GM23338 (cell line): ENCODE measurements around the gene ANTXR1. TPM values are rescaled to one million over a fixed set of nuclear protein-coding genes. Genes with fewer than 3 reads are reported as not detected.

Experiments
- ATAC-seq: fragments of 200-7000 bp; cut with Tn5 transposase; 3 replicates; pipeline ENCODE4 v1.9.1; 2020
- DNase-seq: peaks from one replicate; pipeline ENCODE4 v3.0.0-alpha.2; 2015; ENCODE audit warnings: low spot score
- H2AFZ ChIP-seq: fragments of 200-600 bp; sonication (generic); 2 replicates; pipeline ENCODE4 v1.8.0; 2016; ENCODE audit warnings: antibody characterized with exemption, mild to moderate bottlenecking, moderate library complexity
- H3F3A ChIP-seq: fragments of 200-600 bp; sonication (generic); replicated peaks from 2 replicates; pipeline ENCODE4 v1.8.0; 2017; ENCODE audit warnings: antibody characterized with exemption, mixed run types, low read depth
- H3K27ac ChIP-seq: fragments of 200-600 bp; sonication (generic); 2 replicates; pipeline ENCODE4 v1.6.1; 2016; ENCODE audit warnings: low read depth
- H3K27me3 ChIP-seq: fragments of 200-600 bp; sonication (generic); 2 replicates; pipeline ENCODE4 v1.8.0; 2016; ENCODE audit warnings: mild to moderate bottlenecking, mixed run types, moderate library complexity; ENCODE audit not compliant: insufficient read depth
- H3K36me3 ChIP-seq: fragments of 200-600 bp; sonication (generic); 2 replicates; pipeline ENCODE4 v1.8.0; 2016; ENCODE audit warnings: mild to moderate bottlenecking; ENCODE audit not compliant: insufficient read depth
- H3K4me1 ChIP-seq: fragments of 200-600 bp; sonication (generic); 2 replicates; pipeline ENCODE4 v1.8.0; 2016; ENCODE audit warnings: mild to moderate bottlenecking, moderate library complexity; ENCODE audit not compliant: insufficient read depth
- H3K4me2 ChIP-seq: fragments of 200-600 bp; sonication (generic); 2 replicates; pipeline ENCODE4 v1.7.1; 2017; ENCODE audit warnings: mixed run types
- H3K4me3 ChIP-seq: fragments of 200-600 bp; sonication (generic); 2 replicates; pipeline ENCODE4 v1.6.1; 2016; ENCODE audit warnings: mixed run types
- H3K79me2 ChIP-seq: fragments of 200-600 bp; sonication (generic); replicated peaks from 2 replicates; pipeline ENCODE4 v1.8.0; 2017; ENCODE audit warnings: mild to moderate bottlenecking; ENCODE audit not compliant: insufficient read depth
- H3K9me2 ChIP-seq: fragments of 200-600 bp; sonication (generic); 2 replicates; pipeline ENCODE4 v1.8.0; 2017; ENCODE audit not compliant: insufficient read depth
- H4K20me1 ChIP-seq: fragments of 200-600 bp; sonication (generic); replicated peaks from 2 replicates; pipeline ENCODE4 v1.8.0; 2017; ENCODE audit warnings: mild to moderate bottlenecking; ENCODE audit not compliant: insufficient read depth
- H3K27ac Mint-ChIP-seq: 2 replicates; pipeline ENCODE4 v1.8.0; 2020; ENCODE audit warnings: inconsistent platforms, mild to moderate bottlenecking, moderate library complexity, mixed read lengths
- H3K27me3 Mint-ChIP-seq: 3 replicates; pipeline ENCODE4 v1.8.0; 2022; ENCODE audit warnings: low read depth, mild to moderate bottlenecking, moderate library complexity, mixed read lengths, inconsistent platforms; ENCODE audit not compliant: insufficient read depth, poor library complexity
- H3K36me3 Mint-ChIP-seq: 3 replicates; pipeline ENCODE4 v1.8.0; 2021; ENCODE audit warnings: low read depth, mild to moderate bottlenecking, inconsistent platforms, moderate library complexity, mixed read lengths
- H3K4me1 Mint-ChIP-seq: 3 replicates; pipeline ENCODE4 v1.8.0; 2020; ENCODE audit warnings: mild to moderate bottlenecking, inconsistent platforms, mixed read lengths
- H3K4me3 Mint-ChIP-seq: 3 replicates; pipeline ENCODE4 v1.8.0; 2021; ENCODE audit warnings: moderate library complexity, mild to moderate bottlenecking, inconsistent platforms, mixed read lengths
- H3K9me3 Mint-ChIP-seq: 3 replicates; pipeline ENCODE4 v1.8.0; 2020; ENCODE audit warnings: moderate library complexity, mild to moderate bottlenecking, inconsistent platforms, mixed read lengths
- CTCF ChIP-seq, 2 experiments: fragments of 200-600 bp in 1 of 2; sonication (generic) in 1 of 2; conservative IDR thresholded peaks; 2 replicates each; pipeline versions ENCODE4 v1.5.1 to v1.6.1; 2016 to 2017; ENCODE audit warnings: antibody characterized with exemption in 2 of 2, low read depth in 2 of 2, mild to moderate bottlenecking in 2 of 2, moderate library complexity in 1 of 2
- ETS1 ChIP-seq: IDR thresholded peaks from 2 replicates; pipeline ENCODE4 v1.6.1; 2016; ENCODE audit warnings: antibody characterized with exemption
- EZH2 ChIP-seq: fragments of 200-600 bp; sonication (generic); IDR thresholded peaks from one replicate; pipeline ENCODE4 v1.8.0; 2017; ENCODE audit warnings: antibody characterized with exemption, mild to moderate bottlenecking, low read depth; ENCODE audit not compliant: unreplicated experiment
- EZH2phosphoT487 ChIP-seq: fragments of 200-600 bp; sonication (generic); IDR thresholded peaks from one replicate; pipeline ENCODE4 v1.8.1; 2018; ENCODE audit warnings: antibody characterized with exemption; ENCODE audit not compliant: unreplicated experiment
- NANOG ChIP-seq: IDR thresholded peaks from 2 replicates; pipeline ENCODE4 v1.6.1; 2016; ENCODE audit warnings: antibody characterized with exemption, borderline replicate concordance
- REST ChIP-seq: IDR thresholded peaks from one replicate; pipeline ENCODE4 v1.6.1; 2018; ENCODE audit warnings: antibody characterized with exemption; ENCODE audit not compliant: unreplicated experiment
- ZNF331 ChIP-seq: fragments of 250-450 bp; sonication (Bioruptor Pico); IDR thresholded peaks from 2 replicates; pipeline ENCODE4 v1.5.0; 2020; ENCODE audit warnings: low read depth, mild to moderate bottlenecking, moderate library complexity
- ZNF462 ChIP-seq: fragments of 250-450 bp; sonication (Bioruptor Pico); IDR thresholded peaks from 2 replicates; pipeline ENCODE4 v1.5.0; 2020; ENCODE audit warnings: mild to moderate bottlenecking, moderate library complexity
- polyA plus RNA-seq: library from polyadenylated mRNA; unstranded; fragments of >200 nt; fragmentation: Nextera tagmentation; extraction: Ambion mirVana; gene quantifications from 2 replicates; pipeline ENCODE4 v1.2.1, GENCODE V29; 2016
- total RNA-seq: library from RNA; depleted of rRNA; stranded (reverse); fragments of >200 nt; shearing (Covaris generic); gene quantifications from 2 replicates; pipeline ENCODE4 v1.2.3, GENCODE V29; 2014

ANTXR1 gene
- total and polyA plus RNA-seq, 2 experiments from 2014 or later = 16.1 to 23.1 TPM

- no peaks in the 10 kb centered on the region for H3K36me3 ChIP-seq
- Mint-ChIP-seq H3K4me3 (no peak overlapping the region), H3K36me3 (peaks cover 4% of the 10 kb centered on the region; the same call in 2 of the 3 replicates), H3K27me3 (peaks cover 3% of the 10 kb centered on the region), H3K4me1 (peaks cover 25% of the 10 kb centered on the region), H3K27ac (no peak overlapping the region), H3K9me3 (no peaks in the 10 kb centered on the region)
- no peaks in the 10 kb centered on the region for H3F3A ChIP-seq
- H3K4me3 ChIP-seq = no peak overlapping the region
- H3K9me2 ChIP-seq = peaks cover 3% of the 10 kb centered on the region; the same call in 1 of the 2 replicates
- no peak overlapping the region for H3K4me2 ChIP-seq
- no peak for DNase-seq
- H3K27me3 ChIP-seq = no peaks in the 10 kb centered on the region
- peaks cover 19% of the 10 kb centered on the region for H3K4me1 ChIP-seq
- H4K20me1 ChIP-seq = no peaks in the 10 kb centered on the region; the same call in 1 of the 2 replicates
- H3K79me2 ChIP-seq = no peaks in the 10 kb centered on the region
- no peak for ATAC-seq
- no peak overlapping the region for H3K27ac ChIP-seq
- H2AFZ ChIP-seq = no peak overlapping the region
- TF ChIP-seq NANOG (no peak), ZNF462 (CRISPR knock-in tag) (no peak), EZH2 (no peak), CTCF (conservative IDR thresholded peaks at IDR 0.05; ENCODE audit: low read depth in 2 of 2) (no peak), ETS1 (no peak), EZH2phosphoT487 (no peak), REST (no peak), ZNF331 (CRISPR knock-in tag) (no peak)
Observed at GRCh38 chr2:69163109-69163508, 150.1 kb downstream of the ANTXR1 start.
